Germinal center (tissue), 1 donor: Measurements from ENCODE around the gene KDM1B.

Experiments
- DNase-seq: peaks from one replicate; pipeline ENCODE4 v3.0.0; 2012; ENCODE audit warnings: mixed read lengths, low spot score

KDM1B gene

DNA sequence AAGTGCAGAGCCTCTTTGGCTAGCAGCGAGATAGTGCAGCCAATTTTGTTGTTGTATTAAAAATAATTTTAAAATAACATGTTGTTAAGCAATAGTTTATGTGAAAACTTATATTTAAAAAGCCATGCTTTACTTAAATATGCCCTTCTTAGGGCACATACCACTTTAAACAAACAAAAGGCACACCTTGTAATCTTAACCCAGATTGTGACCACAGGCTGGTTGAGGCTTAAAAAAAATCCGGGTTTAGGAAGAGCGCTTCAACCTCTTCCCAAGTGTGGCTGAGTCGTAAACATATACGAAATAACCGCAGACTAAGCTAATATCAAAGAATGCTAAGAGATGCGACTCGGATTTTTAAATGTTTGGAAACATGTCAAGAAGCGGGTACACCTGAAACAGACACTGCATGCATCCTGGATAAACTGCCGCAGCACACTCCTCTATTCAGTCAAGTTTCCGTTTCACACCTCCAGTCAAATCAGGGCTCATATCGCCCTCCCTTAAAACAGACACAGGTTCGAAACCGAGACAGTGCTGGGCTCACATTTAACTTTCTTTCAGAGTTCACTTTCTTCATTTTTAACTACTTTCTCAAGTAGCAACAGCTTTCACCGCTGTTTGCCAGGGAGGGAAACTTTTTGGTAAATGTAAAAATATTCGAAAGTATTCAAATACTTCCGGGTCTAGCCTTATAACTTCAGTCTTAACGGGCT is 107.6 kb downstream of the KDM1B start:
- DNase-seq, result peak; percentile 54

DNA sequence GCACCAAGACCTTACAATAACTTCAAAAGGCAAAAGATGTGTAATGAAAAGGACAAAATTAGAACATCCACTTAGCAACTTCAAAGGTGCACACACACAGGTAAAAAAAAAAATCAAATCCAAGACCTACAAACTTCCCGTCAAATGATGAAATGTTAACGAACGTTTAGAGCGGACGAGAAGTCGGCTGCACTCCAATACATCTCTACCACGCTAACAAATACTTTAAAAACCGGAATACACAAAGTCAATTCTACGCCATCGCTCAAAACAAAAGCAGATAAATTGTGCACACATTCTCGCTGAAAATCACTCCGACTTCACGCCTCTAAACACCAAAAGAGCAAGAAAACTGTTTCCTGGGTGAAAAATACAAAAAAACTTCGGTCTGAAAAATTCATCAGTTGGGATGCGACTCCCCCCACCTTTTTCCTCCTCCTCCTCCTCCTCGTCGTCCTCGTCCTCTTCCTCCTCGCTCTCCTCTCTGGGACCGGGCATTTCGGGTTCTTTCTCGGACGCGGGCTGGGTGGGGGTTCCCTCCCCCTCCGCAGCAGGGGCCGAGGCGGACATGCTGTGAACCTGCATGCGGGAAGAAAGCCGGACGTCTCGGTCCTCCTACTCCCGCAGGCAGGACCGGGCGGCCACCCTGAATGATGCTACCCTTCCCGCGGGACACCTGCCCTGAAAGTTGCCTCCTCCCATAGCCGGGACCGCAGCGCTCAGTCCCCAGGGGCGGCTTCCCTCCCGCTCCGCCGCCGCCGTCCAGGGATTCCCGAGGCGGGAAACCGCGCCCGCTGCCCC is 108.4 kb downstream of the KDM1B start:
- peak; percentile 37 for DNase-seq

DNA sequence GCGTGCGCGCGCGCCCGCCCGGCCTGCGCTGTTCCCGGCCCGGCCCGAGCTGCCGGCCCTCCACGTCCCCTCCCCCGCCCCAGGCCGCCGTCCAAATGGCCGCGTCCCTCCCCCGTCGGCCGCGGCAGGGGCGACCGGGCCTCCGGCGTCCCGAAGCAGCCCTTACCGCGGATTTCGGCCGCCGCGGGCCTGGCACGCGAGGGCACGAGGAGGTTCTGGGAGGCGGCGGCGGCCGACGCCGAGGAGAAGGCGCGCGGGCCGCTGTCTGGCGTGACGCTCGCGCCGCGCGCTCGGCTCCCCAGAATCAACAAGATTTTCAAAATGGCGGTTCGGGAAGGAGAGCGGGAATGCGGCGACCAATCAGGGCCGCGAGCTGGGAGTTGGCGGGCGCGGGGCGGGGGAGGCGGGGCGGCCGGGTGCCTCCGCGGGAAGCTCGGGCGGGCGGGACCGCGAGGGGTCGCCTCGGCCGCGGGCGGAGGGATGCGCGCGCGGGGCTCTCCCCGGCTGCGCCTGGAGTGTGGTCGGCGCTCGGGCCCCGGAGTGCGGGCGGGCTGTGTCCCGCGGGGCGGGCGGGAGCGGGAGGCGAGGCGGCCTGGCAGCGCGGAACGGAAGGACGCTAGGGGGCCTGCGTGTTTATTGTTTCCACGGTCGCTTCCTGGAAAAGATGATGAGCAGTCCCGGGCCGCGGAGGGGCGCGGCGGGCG is 109.1 kb downstream of the KDM1B start, which contains the start of gene DEK:
DEK (minus strand) TSS at position 312 of the 704 bp plus-strand sequence. CDS start 543 bp downstream, outside the sequence.
- peak; percentile 82 for DNase-seq

DNA sequence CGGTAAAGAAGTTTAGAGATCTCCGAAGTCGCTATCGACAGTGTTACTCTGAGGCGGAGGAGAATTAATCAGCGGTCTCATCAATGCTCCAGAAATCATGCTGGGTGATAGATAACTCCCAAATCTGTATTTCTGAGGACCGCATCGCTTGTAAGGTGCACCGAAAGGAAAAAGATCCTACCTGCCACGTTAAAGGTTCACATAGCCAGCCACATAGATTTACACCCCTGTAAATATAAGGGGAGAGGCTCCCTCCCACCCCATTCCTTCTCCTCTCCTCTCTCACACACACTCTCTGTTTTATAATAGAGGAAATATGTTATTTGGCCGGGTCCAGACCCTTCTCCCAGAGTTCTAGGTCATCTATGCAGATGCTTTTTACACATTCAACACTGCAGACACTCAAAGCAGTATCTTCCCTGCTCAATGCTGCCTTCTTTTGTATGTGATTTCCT is 109.7 kb downstream of the KDM1B start:
- DNase-seq, result no peak

DNA sequence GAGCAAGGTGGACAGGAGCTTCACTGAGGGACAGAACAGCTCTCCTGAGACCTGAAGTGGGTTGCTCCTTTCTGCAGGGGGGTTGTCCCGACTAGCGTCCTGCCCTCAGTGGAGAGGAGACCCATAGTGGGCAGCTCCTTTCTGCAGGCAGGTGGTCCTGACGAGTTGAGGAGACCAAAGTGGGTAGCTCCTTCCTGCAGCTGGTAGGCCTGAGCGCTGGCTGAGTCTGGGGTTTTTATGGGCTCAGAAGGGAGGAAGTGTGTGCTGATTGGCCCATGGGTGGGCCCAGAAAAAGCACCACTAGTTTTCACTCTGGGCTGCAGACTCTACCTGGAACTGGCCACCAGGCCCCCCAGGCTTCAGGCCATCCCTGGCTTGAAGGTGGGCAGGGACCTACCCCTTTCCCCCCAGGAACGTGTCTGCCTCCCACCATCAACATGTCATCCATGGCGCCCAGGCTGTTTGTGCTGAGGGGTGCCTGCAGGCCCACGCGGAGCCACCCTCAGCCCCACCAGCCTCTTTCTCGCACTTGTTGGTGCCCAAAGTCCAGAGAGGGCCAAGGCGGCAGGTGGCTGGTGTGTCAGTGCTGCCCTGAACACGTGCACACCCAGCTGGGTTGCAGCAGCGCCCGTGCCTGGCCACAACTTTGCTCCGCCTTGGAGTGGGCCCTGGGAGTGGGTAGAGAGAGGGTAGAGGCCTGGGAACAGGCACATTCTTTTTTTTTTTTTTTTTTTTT is 110.7 kb downstream of the KDM1B start:
- DNase-seq, result no peak

DNA sequence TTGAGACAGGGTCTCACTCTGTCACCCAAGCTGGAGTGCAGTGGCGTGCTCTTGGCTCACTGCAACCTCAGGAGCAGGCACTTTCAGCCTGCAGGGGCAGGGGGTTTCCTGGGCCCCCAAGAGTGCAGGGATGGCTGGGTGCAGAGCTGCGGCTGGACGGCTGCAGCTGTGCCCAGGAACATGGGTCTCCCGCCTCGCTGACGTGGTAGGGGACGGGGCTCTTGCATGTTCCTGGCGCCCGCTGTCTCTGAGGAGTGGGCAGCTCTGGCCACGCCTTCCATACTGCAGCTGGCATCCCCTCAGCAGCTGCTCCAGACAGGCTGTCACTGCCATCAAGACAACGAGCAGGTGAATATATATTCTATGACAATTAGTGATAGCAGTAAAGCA is 111.3 kb downstream of the KDM1B start:
- DNase-seq, result no peak

DNA sequence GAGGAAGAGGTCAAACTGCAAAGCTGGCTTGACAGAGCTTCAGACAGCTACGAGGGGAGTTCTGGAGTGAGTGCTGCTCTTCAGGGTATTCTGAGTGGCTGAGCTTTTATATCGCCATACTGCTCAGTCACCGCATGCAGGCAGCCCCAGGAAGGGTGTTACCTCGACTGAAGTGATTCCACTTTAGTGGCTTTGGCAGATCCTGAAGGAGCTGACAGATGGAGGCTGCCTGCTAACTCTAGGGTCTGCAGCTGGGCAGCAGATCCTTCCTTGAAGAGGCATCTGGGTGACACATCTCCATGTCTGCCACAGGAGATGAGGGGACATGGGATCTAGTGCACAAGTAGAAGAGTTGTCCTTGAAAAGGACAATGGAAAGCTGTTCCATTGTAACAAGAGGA is 112.8 kb downstream of the KDM1B start:
- DNase-seq, result no peak

DNA sequence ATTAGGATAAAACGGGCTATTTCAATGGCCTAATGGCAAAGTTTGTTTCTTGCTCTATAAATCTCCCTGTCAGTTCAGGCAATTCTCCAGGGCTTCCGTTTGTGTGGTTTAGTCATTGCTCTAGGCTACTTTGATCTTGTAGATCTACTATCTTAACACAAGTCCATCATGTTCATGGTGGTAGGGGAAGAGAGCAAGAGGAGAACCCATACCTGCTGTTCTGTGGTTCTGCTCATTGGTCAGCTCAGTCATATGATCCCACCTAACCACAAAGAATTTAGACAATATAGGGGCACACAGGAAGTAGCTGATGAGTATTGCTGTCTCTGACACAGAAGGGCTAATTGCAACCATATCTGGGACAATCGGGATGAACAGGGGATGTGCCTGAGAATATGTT is 114.0 kb downstream of the KDM1B start:
- DNase-seq, result peak; percentile 25

DNA sequence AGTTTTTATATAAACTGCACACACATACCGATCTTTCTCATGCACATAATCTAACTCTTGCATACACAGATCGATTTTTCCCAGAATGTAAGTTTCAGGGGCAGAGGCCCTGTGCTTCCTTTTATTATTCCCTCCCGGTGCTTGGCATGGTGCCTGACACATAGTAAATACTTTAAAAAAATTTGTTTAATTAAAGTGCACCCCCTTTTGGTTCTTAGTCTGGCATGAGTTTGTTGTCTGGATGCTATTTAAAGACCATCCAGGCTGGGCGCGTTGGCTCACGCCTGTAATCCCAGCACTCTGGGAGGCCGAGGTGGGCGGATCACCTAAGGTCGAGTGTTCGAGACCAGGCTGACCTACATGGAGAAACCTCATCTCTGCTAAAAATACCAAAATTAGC is 114.5 kb downstream of the KDM1B start:
- DNase-seq, result no peak

DNA sequence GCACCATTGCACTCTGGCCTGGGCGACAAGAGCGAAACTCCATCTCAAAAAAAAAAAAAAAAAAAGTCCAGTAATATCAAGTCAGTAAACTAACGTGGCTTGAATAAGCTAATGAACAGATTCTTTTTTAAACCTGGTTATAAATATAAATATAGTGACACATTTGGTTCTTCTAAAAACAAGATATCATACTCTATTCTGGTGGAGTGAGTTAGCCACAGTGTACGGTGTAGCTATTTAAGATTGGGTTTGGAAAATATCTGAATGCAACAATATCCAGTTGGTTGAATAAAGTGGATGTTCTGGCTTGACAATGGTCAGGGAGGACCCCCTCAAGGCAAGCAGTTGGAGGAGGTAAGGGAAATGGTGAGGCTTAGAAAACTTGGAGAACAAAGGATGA is 115.0 kb downstream of the KDM1B start:
- DNase-seq, result no peak
